ENCODE measurements around the gene C6orf132. TPM values are rescaled to one million over a fixed set of nuclear protein-coding genes. Genes with fewer than 3 reads are reported as not detected.

The C6orf132 gene
- total and polyA plus RNA-seq, 2 donors from 2014 or later: 5.6 to 42.7 TPM

GRCh38 chr6:42152024-42152423 lies 9.6 kb upstream of the C6orf132 start:
- intact Hi-C loops (cut with DNase I): no loop called here
- no peak for FAIRE-seq
- Histone ChIP-seq H3K27me3 (ENCODE audit: control insufficient read depth, insufficient read depth, low read length) (no peaks in the 10 kb centered on the region), H3K9ac (ENCODE audit: low read length in 3 of 3) (no peak overlapping the region), H3K9me3 (ENCODE audit: control insufficient read depth in 2 of 3, insufficient read depth in 1 of 3, low read length in 3 of 3) (no peaks in the 10 kb centered on the region), H3K27ac (ENCODE audit: low read depth in 2 of 2, low read length in 2 of 2) (no peak overlapping the region), H3K4me3 (ENCODE audit: low read length in 3 of 3) (no peak overlapping the region), H3K36me3 (ENCODE audit: control insufficient read depth in 2 of 3, insufficient read depth in 3 of 3, low read length in 3 of 3) (no peaks in the 10 kb centered on the region), H3K4me1 (ENCODE audit: control insufficient read depth in 2 of 3, insufficient read depth in 2 of 3, low read depth in 1 of 3, low read length in 3 of 3) (no peaks in the 10 kb centered on the region)
- DNase-seq: no peak
- no peak for TF ChIP-seq CTCF (IDR thresholded peaks at IDR 0.05; ENCODE audit: borderline replicate concordance, extremely low read depth, insufficient read depth)

GRCh38 chr6:42150254-42150653 lies 7.8 kb upstream of the C6orf132 start:
- H3K4me1 ChIP-seq (ENCODE audit: control insufficient read depth in 2 of 3, insufficient read depth in 2 of 3, low read depth in 1 of 3, low read length in 3 of 3): no peaks in the 10 kb centered on the region
- FAIRE-seq: no peak

GRCh38 chr6:42148058-42148457 lies 5.6 kb upstream of the C6orf132 start:
- no peak overlapping the region for H3K4me3 ChIP-seq (ENCODE audit: low read length in 3 of 3)
- H3K9me3 ChIP-seq (ENCODE audit: control insufficient read depth in 2 of 3, insufficient read depth in 1 of 3, low read length in 3 of 3): no peaks in the 10 kb centered on the region
- intact Hi-C loops (cut with DNase I): no loop called here
- FAIRE-seq (no peak), DNase-seq (no peak)
- H3K27ac ChIP-seq (ENCODE audit: low read depth in 2 of 2, low read length in 2 of 2): no peak overlapping the region
- no peak overlapping the region for H3K9ac ChIP-seq (ENCODE audit: low read length in 3 of 3)
- no peak for TF ChIP-seq CTCF (IDR thresholded peaks at IDR 0.05; ENCODE audit: borderline replicate concordance, extremely low read depth, insufficient read depth)
- no peaks in the 10 kb centered on the region for H3K4me1 ChIP-seq (ENCODE audit: control insufficient read depth in 2 of 3, insufficient read depth in 2 of 3, low read depth in 1 of 3, low read length in 3 of 3)
- H3K36me3 ChIP-seq (ENCODE audit: control insufficient read depth in 2 of 3, insufficient read depth in 3 of 3, low read length in 3 of 3): no peaks in the 10 kb centered on the region
- H3K27me3 ChIP-seq (ENCODE audit: control insufficient read depth, insufficient read depth, low read length): no peaks in the 10 kb centered on the region

More at GRCh38 chr6:42150254-42150653, 7.8 kb upstream of the C6orf132 start:
- intact Hi-C loops (cut with DNase I): no loop called here
- H3K9me3 ChIP-seq (ENCODE audit: control insufficient read depth in 2 of 3, insufficient read depth in 1 of 3, low read length in 3 of 3): no peaks in the 10 kb centered on the region
- DNase-seq: no peak
- no peak for TF ChIP-seq CTCF (IDR thresholded peaks at IDR 0.05; ENCODE audit: borderline replicate concordance, extremely low read depth, insufficient read depth)
- no peaks in the 10 kb centered on the region for H3K27me3 ChIP-seq (ENCODE audit: control insufficient read depth, insufficient read depth, low read length)
- no peaks in the 10 kb centered on the region for H3K36me3 ChIP-seq (ENCODE audit: control insufficient read depth in 2 of 3, insufficient read depth in 3 of 3, low read length in 3 of 3)
- no peak overlapping the region for H3K9ac ChIP-seq (ENCODE audit: low read length in 3 of 3)
- H3K27ac ChIP-seq (ENCODE audit: low read depth in 2 of 2, low read length in 2 of 2): no peak overlapping the region
- H3K4me3 ChIP-seq (ENCODE audit: low read length in 3 of 3): no peak overlapping the region

- H3K4me1 ChIP-seq (ENCODE audit: control insufficient read depth in 2 of 3, insufficient read depth in 2 of 3, low read depth in 1 of 3, low read length in 3 of 3): peaks cover 0 to 4% (median 0%) of the 10 kb centered on the region in 3 donors
- no peak for TF ChIP-seq CTCF (IDR thresholded peaks at IDR 0.05; ENCODE audit: borderline replicate concordance, extremely low read depth, insufficient read depth)
- DNase-seq: no peak
- no peak overlapping the region for H3K9ac ChIP-seq (ENCODE audit: low read length in 3 of 3)
- FAIRE-seq: no peak
- H3K36me3 ChIP-seq (ENCODE audit: control insufficient read depth in 2 of 3, insufficient read depth in 3 of 3, low read length in 3 of 3): no peaks in the 10 kb centered on the region
- intact Hi-C loops (cut with DNase I): no loop called here
- no peaks in the 10 kb centered on the region for H3K9me3 ChIP-seq (ENCODE audit: control insufficient read depth in 2 of 3, insufficient read depth in 1 of 3, low read length in 3 of 3)
- H3K27ac ChIP-seq (ENCODE audit: low read depth in 2 of 2, low read length in 2 of 2): no peak overlapping the region
- H3K4me3 ChIP-seq (ENCODE audit: low read length in 3 of 3): no peak overlapping the region
- H3K27me3 ChIP-seq (ENCODE audit: control insufficient read depth, insufficient read depth, low read length): no peaks in the 10 kb centered on the region
These were observed 4.7 kb upstream of the C6orf132 start for GRCh38 chr6:42147138-42147562.
